HepG2 (cell line): ENCODE results near the gene GPN2. TPM values are rescaled to one million over a fixed set of nuclear protein-coding genes. Genes with fewer than 3 reads are reported as not detected.

Experiments used
- CAMTA2 ChIP-seq: sonication (generic); formaldehyde crosslinking; IDR thresholded peaks from 2 replicates; pipeline ENCODE4 v1.4.0; 2020; ENCODE audit warnings: mild to moderate bottlenecking, missing genetic modification reagents, borderline replicate concordance
- ELF4 ChIP-seq: sonication (generic); formaldehyde crosslinking; IDR thresholded peaks from 2 replicates; pipeline ENCODE4 v1.5.0; 2020; ENCODE audit warnings: missing genetic modification reagents, mild to moderate bottlenecking, moderate library complexity, borderline replicate concordance
- JUNB ChIP-seq: sonication (generic); formaldehyde crosslinking; IDR thresholded peaks from 2 replicates; pipeline ENCODE4 v1.8.0; 2022; ENCODE audit warnings: missing genetic modification reagents, mild to moderate bottlenecking, borderline replicate concordance
- KDM5A ChIP-seq: fragments of 200-600 bp; sonication (generic); IDR thresholded peaks from 2 replicates; pipeline ENCODE4 v1.7.0; 2018; ENCODE audit warnings: antibody characterized with exemption, mild to moderate bottlenecking, low read length, borderline replicate concordance
- MAFK ChIP-seq, 2 experiments: IDR thresholded peaks in 1 of 2; conservative IDR thresholded peaks in 1 of 2; 2 replicates each; pipeline ENCODE4 v1.6.1; 2011; ENCODE audit warnings: improper control_type of control experiment in 2 of 2, low read length in 2 of 2
- MED8 ChIP-seq: sonication (generic); formaldehyde crosslinking; IDR thresholded peaks from 2 replicates; pipeline ENCODE4 v1.8.1; 2023; ENCODE audit warnings: mild to moderate bottlenecking, missing genetic modification reagents; ENCODE audit not compliant: insufficient replicate concordance
- RFXANK ChIP-seq: IDR thresholded peaks from 2 replicates; pipeline ENCODE4 v1.6.1; 2016
- ZBTB1 ChIP-seq: sonication (generic); formaldehyde crosslinking; IDR thresholded peaks from 2 replicates; pipeline ENCODE4 v1.4.0; 2020; ENCODE audit warnings: missing genetic modification reagents, borderline replicate concordance
- ZFP82 ChIP-seq: sonication (generic); formaldehyde crosslinking; IDR thresholded peaks from 2 replicates; pipeline ENCODE4 v1.5.1; 2020; ENCODE audit warnings: mild to moderate bottlenecking, missing genetic modification reagents, borderline replicate concordance
- ZFYVE20 ChIP-seq: sonication (generic); formaldehyde crosslinking; IDR thresholded peaks from 2 replicates; pipeline ENCODE4 v1.8.0; 2023; ENCODE audit warnings: low read depth, mild to moderate bottlenecking, moderate library complexity, missing genetic modification reagents, borderline replicate concordance
- ZMYM4 ChIP-seq: sonication (generic); formaldehyde crosslinking; IDR thresholded peaks from 2 replicates; pipeline ENCODE4 v1.8.1; 2023; ENCODE audit warnings: mild to moderate bottlenecking, missing genetic modification reagents
- ZNF138 ChIP-seq: sonication (generic); formaldehyde crosslinking; IDR thresholded peaks from 2 replicates; pipeline ENCODE4 v1.5.0; 2020; ENCODE audit warnings: mild to moderate bottlenecking, low read depth, missing genetic modification reagents
- ZNF224 ChIP-seq: sonication (generic); formaldehyde crosslinking; IDR thresholded peaks from 2 replicates; pipeline ENCODE4 v1.5.0; 2020; ENCODE audit warnings: mild to moderate bottlenecking, missing genetic modification reagents
- ZNF317 ChIP-seq: sonication (generic); formaldehyde crosslinking; IDR thresholded peaks from 2 replicates; pipeline ENCODE4 v1.5.0; 2020; ENCODE audit warnings: mild to moderate bottlenecking, missing genetic modification reagents
- ZSCAN30 ChIP-seq: sonication (generic); formaldehyde crosslinking; IDR thresholded peaks from 2 replicates; pipeline ENCODE4 v1.5.0; 2020; ENCODE audit warnings: mild to moderate bottlenecking, missing genetic modification reagents
- polyA plus RNA-seq, 8 experiments: library from polyadenylated mRNA; depleted of rRNA in 3 of 8; stranded (reverse) in 7 of 8; unstranded in 1 of 8; fragments of >200 nt; fragmentation: Illumina TruSeq in 4 of 8; extraction: Trizol in 4 of 8; gene quantifications; 2 replicates each; pipeline versions ENCODE4 v1.2.1 to v1.2.3, GENCODE V29; 2011 to 2016; ENCODE audit warnings: low read depth in 4 of 8, missing spikeins in 1 of 8, mixed read lengths in 1 of 8; ENCODE audit not compliant: insufficient read depth in 1 of 8
- total RNA-seq, 5 experiments: library from RNA; depleted of rRNA; stranded (reverse); fragments of >200 nt; fragmentation: Illumina TruSeq; extraction: Trizol; gene quantifications; 2 replicates each; pipeline ENCODE4 v1.2.3, GENCODE V29; 2016; ENCODE audit warnings: low read depth in 1 of 5
- TF ChIP-seq, protein P1 (sequence below): sonication (generic); formaldehyde crosslinking; IDR thresholded peaks from 2 replicates; pipeline ENCODE4 v1.8.0; 2022; ENCODE audit warnings: missing genetic modification reagents, mild to moderate bottlenecking, inconsistent platforms, borderline replicate concordance
- TF ChIP-seq, protein P2 (sequence below): sonication (generic); formaldehyde crosslinking; IDR thresholded peaks from 2 replicates; pipeline ENCODE4 v1.5.1; 2020; ENCODE audit warnings: mild to moderate bottlenecking, missing genetic modification reagents, moderate library complexity
- TF ChIP-seq, protein P3 (sequence below): IDR thresholded peaks from 2 replicates; pipeline ENCODE4 v1.6.1; 2016
- TF ChIP-seq, protein P4 (sequence below): IDR thresholded peaks from 2 replicates; pipeline ENCODE4 v1.6.1; 2018; ENCODE audit warnings: missing genetic modification reagents
- TF ChIP-seq, protein P5 (sequence below): sonication (generic); formaldehyde crosslinking; IDR thresholded peaks from 2 replicates; pipeline ENCODE4 v1.8.1; 2023; ENCODE audit warnings: mild to moderate bottlenecking, missing genetic modification reagents, borderline replicate concordance
- TF ChIP-seq, protein P6 (sequence below): sonication (generic); formaldehyde crosslinking; IDR thresholded peaks from 2 replicates; pipeline ENCODE4 v1.8.0; 2022; ENCODE audit warnings: missing genetic modification reagents, mild to moderate bottlenecking, moderate library complexity, borderline replicate concordance

The GPN2 gene
- total and polyA plus RNA-seq, 2 of the 13 experiments (the other 11 are each of a cell fraction or from before 2014, with no cell fraction given): 19.3 to 38.9 TPM

DNA sequence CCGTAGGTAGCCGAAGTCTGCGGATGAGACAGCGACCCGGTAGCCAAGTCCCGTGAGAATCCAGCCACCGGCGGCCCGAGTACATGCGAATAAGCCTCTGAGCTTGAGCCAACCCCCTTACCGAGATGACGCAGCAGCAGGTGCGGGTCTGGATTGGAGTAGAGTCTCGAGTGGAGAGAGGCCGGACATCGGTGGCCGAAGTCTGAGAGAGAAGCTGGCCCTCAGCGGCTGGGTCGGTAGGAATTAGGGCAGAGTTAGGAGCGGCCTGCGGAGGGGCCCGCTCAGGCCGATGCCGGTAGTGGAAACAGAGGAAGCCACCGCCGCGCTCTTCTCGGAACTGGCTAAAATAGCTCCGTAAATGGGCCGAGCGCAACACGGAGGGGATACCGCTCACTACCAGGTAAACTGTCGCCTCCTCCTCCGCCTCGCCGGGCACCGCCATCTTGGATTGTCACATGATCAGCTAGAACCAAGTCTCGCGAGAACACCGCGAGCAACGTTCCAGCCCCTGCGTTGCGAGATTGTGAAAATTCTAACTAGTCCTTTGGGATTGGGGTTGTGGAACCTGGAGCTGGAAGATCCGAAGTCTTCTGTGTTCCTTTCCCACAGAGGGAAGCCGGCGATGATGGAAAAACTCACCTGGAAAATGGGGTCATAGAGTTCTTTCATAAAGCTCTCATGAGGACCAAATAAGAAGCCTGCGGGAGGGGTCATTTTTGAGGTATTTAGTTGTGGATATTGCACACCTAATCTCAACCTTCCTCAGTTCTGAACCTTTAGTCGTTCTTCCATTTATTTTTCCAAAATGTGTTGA, 10.1 kb upstream of the GPN2 start, which contains the start of gene GPATCH3 (continued):
- TF ChIP-seq KDM5A (peak; percentile 100), ZFYVE20 (CRISPR knock-in tag) (no peak), ZNF138 (CRISPR knock-in tag) (peak; percentile 76; the same call in 1 of the 2 replicates), RFXANK (CRISPR knock-in tag) (no peak; the same call in 1 of the 2 replicates), ZNF224 (CRISPR knock-in tag) (no peak), ZMYM4 (CRISPR knock-in tag) (peak; percentile 87), ZSCAN30 (no peak; the same call in 1 of the 2 replicates), JUNB (peak; percentile 40; the same call in 1 of the 2 replicates), ZNF317 (CRISPR knock-in tag) (no peak), ELF4 (CRISPR knock-in tag) (peak; percentile 20; the same call in 1 of the 2 replicates), MED8 (CRISPR knock-in tag) (peak; percentile 46), CAMTA2 (CRISPR knock-in tag) (no peak), ZFP82 (CRISPR knock-in tag) (peak; percentile 73; the same call in 1 of the 2 replicates), ZBTB1 (no peak), MAFK (conservative IDR thresholded peaks at IDR 0.05 in 1 of 2, IDR thresholded peaks at IDR 0.05 in 1 of 2; ENCODE audit: low read length in 2 of 2) (no peak)
- TF ChIP-seq, protein P1, sequence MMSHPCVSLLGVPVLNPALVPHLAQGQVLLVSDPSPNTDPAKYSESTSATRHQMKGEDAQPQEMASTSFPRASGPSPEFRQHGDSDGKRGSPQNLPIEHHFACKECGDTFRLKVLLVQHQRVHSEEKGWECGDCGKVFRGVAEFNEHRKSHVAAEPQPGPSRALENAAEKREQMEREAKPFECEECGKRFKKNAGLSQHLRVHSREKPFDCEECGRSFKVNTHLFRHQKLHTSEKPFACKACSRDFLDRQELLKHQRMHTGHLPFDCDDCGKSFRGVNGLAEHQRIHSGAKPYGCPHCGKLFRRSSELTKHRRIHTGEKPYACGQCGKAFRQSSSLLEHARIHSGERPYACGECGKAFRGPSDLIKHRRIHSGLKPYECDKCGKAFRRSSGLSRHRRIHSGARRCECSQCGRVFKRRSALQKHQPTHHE (CRISPR knock-in tag): no peak; the same call in 1 of the 2 replicates
- TF ChIP-seq, protein P2, sequence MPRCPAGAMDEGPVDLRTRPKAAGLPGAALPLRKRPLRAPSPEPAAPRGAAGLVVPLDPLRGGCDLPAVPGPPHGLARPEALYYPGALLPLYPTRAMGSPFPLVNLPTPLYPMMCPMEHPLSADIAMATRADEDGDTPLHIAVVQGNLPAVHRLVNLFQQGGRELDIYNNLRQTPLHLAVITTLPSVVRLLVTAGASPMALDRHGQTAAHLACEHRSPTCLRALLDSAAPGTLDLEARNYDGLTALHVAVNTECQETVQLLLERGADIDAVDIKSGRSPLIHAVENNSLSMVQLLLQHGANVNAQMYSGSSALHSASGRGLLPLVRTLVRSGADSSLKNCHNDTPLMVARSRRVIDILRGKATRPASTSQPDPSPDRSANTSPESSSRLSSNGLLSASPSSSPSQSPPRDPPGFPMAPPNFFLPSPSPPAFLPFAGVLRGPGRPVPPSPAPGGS (CRISPR knock-in tag): peak; percentile 78
- TF ChIP-seq, protein P3, sequence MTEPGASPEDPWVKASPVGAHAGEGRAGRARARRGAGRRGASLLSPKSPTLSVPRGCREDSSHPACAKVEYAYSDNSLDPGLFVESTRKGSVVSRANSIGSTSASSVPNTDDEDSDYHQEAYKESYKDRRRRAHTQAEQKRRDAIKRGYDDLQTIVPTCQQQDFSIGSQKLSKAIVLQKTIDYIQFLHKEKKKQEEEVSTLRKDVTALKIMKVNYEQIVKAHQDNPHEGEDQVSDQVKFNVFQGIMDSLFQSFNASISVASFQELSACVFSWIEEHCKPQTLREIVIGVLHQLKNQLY (CRISPR knock-in tag): peak; percentile 63; the same call in 1 of the 2 replicates
- TF ChIP-seq, protein P4, sequence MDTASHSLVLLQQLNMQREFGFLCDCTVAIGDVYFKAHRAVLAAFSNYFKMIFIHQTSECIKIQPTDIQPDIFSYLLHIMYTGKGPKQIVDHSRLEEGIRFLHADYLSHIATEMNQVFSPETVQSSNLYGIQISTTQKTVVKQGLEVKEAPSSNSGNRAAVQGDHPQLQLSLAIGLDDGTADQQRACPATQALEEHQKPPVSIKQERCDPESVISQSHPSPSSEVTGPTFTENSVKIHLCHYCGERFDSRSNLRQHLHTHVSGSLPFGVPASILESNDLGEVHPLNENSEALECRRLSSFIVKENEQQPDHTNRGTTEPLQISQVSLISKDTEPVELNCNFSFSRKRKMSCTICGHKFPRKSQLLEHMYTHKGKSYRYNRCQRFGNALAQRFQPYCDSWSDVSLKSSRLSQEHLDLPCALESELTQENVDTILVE (CRISPR knock-in tag): peak; percentile 69; the same call in 1 of the 2 replicates
- TF ChIP-seq, protein P5, sequence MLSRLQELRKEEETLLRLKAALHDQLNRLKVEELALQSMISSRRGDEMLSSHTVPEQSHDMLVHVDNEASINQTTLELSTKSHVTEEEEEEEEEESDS (CRISPR knock-in tag): peak; percentile 82; the same call in 1 of the 2 replicates
- TF ChIP-seq, protein P6, sequence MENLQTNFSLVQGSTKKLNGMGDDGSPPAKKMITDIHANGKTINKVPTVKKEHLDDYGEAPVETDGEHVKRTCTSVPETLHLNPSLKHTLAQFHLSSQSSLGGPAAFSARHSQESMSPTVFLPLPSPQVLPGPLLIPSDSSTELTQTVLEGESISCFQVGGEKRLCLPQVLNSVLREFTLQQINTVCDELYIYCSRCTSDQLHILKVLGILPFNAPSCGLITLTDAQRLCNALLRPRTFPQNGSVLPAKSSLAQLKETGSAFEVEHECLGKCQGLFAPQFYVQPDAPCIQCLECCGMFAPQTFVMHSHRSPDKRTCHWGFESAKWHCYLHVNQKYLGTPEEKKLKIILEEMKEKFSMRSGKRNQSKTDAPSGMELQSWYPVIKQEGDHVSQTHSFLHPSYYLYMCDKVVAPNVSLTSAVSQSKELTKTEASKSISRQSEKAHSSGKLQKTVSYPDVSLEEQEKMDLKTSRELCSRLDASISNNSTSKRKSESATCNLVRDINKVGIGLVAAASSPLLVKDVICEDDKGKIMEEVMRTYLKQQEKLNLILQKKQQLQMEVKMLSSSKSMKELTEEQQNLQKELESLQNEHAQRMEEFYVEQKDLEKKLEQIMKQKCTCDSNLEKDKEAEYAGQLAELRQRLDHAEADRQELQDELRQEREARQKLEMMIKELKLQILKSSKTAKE (CRISPR knock-in tag): no peak
